HepG2 (cell line): Measurements from ENCODE around the gene P2RY6. TPM values are rescaled to one million over a fixed set of nuclear protein-coding genes. Genes with fewer than 3 reads are reported as not detected.

Experiments
- ATAC-seq: fragments of 200-7000 bp; cut with Tn5 transposase; 3 replicates; pipeline ENCODE4 v1.9.1; 2020; ENCODE audit warnings: mild to moderate bottlenecking, moderate library complexity
- BruUV-seq: library from RNA; stranded (reverse); fragments of 400-500 nt; replicated peaks from 2 replicates; lab custom pipeline; 2021; lab: Mats Ljungman, UMichigan
- CTCF ChIA-PET: fragments of 300-600 bp; formaldehyde crosslinking; extraction: SDS; loops from one replicate; lab custom pipeline; 2021; ENCODE audit warnings: low total read pairs, inconsistent platforms, low intra/inter-chr PET ratio; lab: Yijun Ruan, JAX
- POLR2A ChIA-PET: fragments of 350-600 bp; sonication (Branson Sonifier 250); formaldehyde crosslinking; loops from one replicate; lab custom pipeline; 2020; ENCODE audit warnings: antibody characterized with exemption, inconsistent platforms; lab: Yijun Ruan, JAX
- DNase-seq: peaks from one replicate; pipeline ENCODE4 v3.0.0-alpha.2; 2015; ENCODE audit warnings: low spot score
- FAIRE-seq: peaks from 3 replicates; lab custom pipeline; 2011; peaks lifted over from hg19 to GRCh38; lab: Jason Lieb, UNC
- H2AFZ ChIP-seq: one replicate; pipeline ENCODE4 v1.6.1; 2011; ENCODE audit warnings: low read length, inconsistent platforms
- H3K27ac ChIP-seq: fragments of 300-600 bp; 3 replicates; pipeline ENCODE4 v1.8.0; 2011; ENCODE audit warnings: mixed run types, mild to moderate bottlenecking, mixed read lengths, low read length, inconsistent platforms; ENCODE audit not compliant: insufficient read depth; ENCODE audit errors: extremely low read length
- H3K27me3 ChIP-seq, 2 experiments: fragments of 200-600 bp in 1 of 2; 2 replicates in 1 of 2; 3 replicates in 1 of 2; pipeline versions ENCODE4 v1.6.0 to v1.8.0; 2011; ENCODE audit warnings: low read length in 2 of 2, mild to moderate bottlenecking in 2 of 2, moderate library complexity in 2 of 2, inconsistent platforms in 1 of 2; ENCODE audit not compliant: insufficient read depth in 2 of 2, control insufficient read depth in 1 of 2
- H3K36me3 ChIP-seq, 2 experiments: fragments of 200-600 bp in 1 of 2; replicated peaks in 1 of 2; 2 replicates in 1 of 2; 3 replicates in 1 of 2; pipeline versions ENCODE4 v1.5.1 to v1.8.0; 2011; ENCODE audit warnings: low read length in 2 of 2, inconsistent platforms in 1 of 2; ENCODE audit not compliant: insufficient read depth in 2 of 2, control insufficient read depth in 1 of 2
- H3K4me1 ChIP-seq: 2 replicates; pipeline ENCODE4 v1.5.1; 2012; ENCODE audit warnings: low read length, inconsistent platforms; ENCODE audit not compliant: insufficient read depth
- H3K4me2 ChIP-seq: 2 replicates; pipeline ENCODE4 v1.6.0; 2011; ENCODE audit warnings: low read depth, low read length, inconsistent platforms
- H3K4me3 ChIP-seq, 3 experiments: fragments of 200-600 bp in 1 of 3; sonication (generic), shearing (Covaris generic) in 1 of 3; replicated peaks in 1 of 3; 2 replicates each; pipeline ENCODE4 v1.5.1; 2011 to 2016; ENCODE audit warnings: low read length in 3 of 3, inconsistent platforms in 2 of 3, low read depth in 2 of 3, mild to moderate bottlenecking in 2 of 3, control low read depth in 1 of 3, mixed read lengths in 1 of 3; ENCODE audit not compliant: insufficient read depth in 1 of 3
- H3K79me2 ChIP-seq: one replicate; pipeline ENCODE4 v1.6.1; 2011; ENCODE audit warnings: low read length, inconsistent platforms; ENCODE audit not compliant: insufficient read depth
- H3K9ac ChIP-seq: 2 replicates; pipeline ENCODE4 v1.6.0; 2011; ENCODE audit warnings: mild to moderate bottlenecking, low read depth, low read length, inconsistent platforms; ENCODE audit not compliant: insufficient read depth
- H3K9me3 ChIP-seq: 2 replicates; pipeline ENCODE4 v1.5.1; 2012; ENCODE audit warnings: mild to moderate bottlenecking, low read length
- H4K20me1 ChIP-seq: 2 replicates; pipeline ENCODE4 v1.6.0; 2011; ENCODE audit warnings: inconsistent platforms, mild to moderate bottlenecking, low read length, moderate library complexity; ENCODE audit not compliant: insufficient read depth
- CHD4 ChIP-seq: fragments of 200-600 bp; sonication (generic); IDR thresholded peaks from 2 replicates; pipeline ENCODE4 v1.7.0; 2017; ENCODE audit warnings: mild to moderate bottlenecking, low read length, borderline replicate concordance
- FLYWCH1 ChIP-seq: sonication (generic); formaldehyde crosslinking; IDR thresholded peaks from 2 replicates; pipeline ENCODE4 v1.8.1; 2023; ENCODE audit warnings: mild to moderate bottlenecking, missing genetic modification reagents
- SNAI1 ChIP-seq: sonication (generic); formaldehyde crosslinking; IDR thresholded peaks from 2 replicates; pipeline ENCODE4 v1.5.0; 2020; ENCODE audit warnings: mild to moderate bottlenecking, missing genetic modification reagents, borderline replicate concordance
- ZBTB8A ChIP-seq: sonication (generic); formaldehyde crosslinking; IDR thresholded peaks from 2 replicates; pipeline ENCODE4 v1.4.0; 2020; ENCODE audit warnings: mild to moderate bottlenecking, low read depth, missing genetic modification reagents, borderline replicate concordance
- ZMYM3 ChIP-seq: sonication (generic); formaldehyde crosslinking; IDR thresholded peaks from 2 replicates; pipeline ENCODE4 v1.5.1; 2020; ENCODE audit warnings: mild to moderate bottlenecking, missing genetic modification reagents
- ZNF629 ChIP-seq: sonication (generic); formaldehyde crosslinking; conservative IDR thresholded peaks from 2 replicates; pipeline ENCODE4 v1.5.0; 2020; ENCODE audit warnings: missing genetic modification reagents
- WGBS: methylation state at CpG from one replicate; pipeline ENCODE4 v1.1.6; 2017; ENCODE audit warnings: low lambda C conversion rate; 5-methylcytosine and 5-hydroxymethylcytosine counted together
- in situ Hi-C: cut with HindIII; loops from 2 replicates; pipeline ENCODE4 v1.10.0; 2017; ENCODE audit warnings: low pct_unique_long_range_greater_than_20kb; ENCODE audit not compliant: extremely low pct_ligation_motif_present
- intact Hi-C: fragments of 100-400 bp; cut with micrococcal nuclease; formaldehyde crosslinking; loops from one replicate; pipeline ENCODE4 v1.10.0; 2022; ENCODE audit not compliant: unreplicated experiment
- polyA plus RNA-seq, 8 experiments: library from polyadenylated mRNA; depleted of rRNA in 3 of 8; stranded (reverse) in 7 of 8; unstranded in 1 of 8; fragments of >200 nt; fragmentation: Illumina TruSeq in 4 of 8; extraction: Trizol in 4 of 8; gene quantifications; 2 replicates each; pipeline versions ENCODE4 v1.2.1 to v1.2.3, GENCODE V29; 2011 to 2016; ENCODE audit warnings: low read depth in 4 of 8, missing spikeins in 1 of 8, mixed read lengths in 1 of 8; ENCODE audit not compliant: insufficient read depth in 1 of 8
- total RNA-seq, 5 experiments: library from RNA; depleted of rRNA; stranded (reverse); fragments of >200 nt; fragmentation: Illumina TruSeq; extraction: Trizol; gene quantifications; 2 replicates each; pipeline ENCODE4 v1.2.3, GENCODE V29; 2016; ENCODE audit warnings: low read depth in 1 of 5
- TF ChIP-seq, protein P1 (sequence below): sonication (generic); formaldehyde crosslinking; IDR thresholded peaks from 2 replicates; pipeline ENCODE4 v1.4.0; 2020; ENCODE audit warnings: missing genetic modification reagents

The P2RY6 gene
- total and polyA plus RNA-seq, 2 of the 13 experiments (the other 11 are each of a cell fraction or from before 2014, with no cell fraction given) = 0.09 to 0.29 TPM

GRCh38 chr11:73320763-73321603, 48.8 kb downstream of the P2RY6 start:
- no peak overlapping the region for H3K9ac ChIP-seq
- peaks cover 13% of the 10 kb centered on the region for H4K20me1 ChIP-seq
- intact Hi-C loops (no loop called here), in situ Hi-C loops (no loop called here)
- 92% methylated on average over 9 of the region's 10 CpGs for WGBS
- ChIA-PET CTCF (no interaction called here), POLR2A (interaction anchor here (1.0 to 1.3 kb wide), 2 partner anchors 10 to 12 kb away, joined by 3 to 7 read pairs; no protein-coding TSS in a partner anchor)
- H3K79me2 ChIP-seq = peaks cover 41% of the 10 kb centered on the region
- peaks cover 83% of the 10 kb centered on the region for H3K4me1 ChIP-seq
- no peak overlapping the region for H3K4me3 ChIP-seq
- TF ChIP-seq ZMYM3 = 0 out of 2 replicates have a peak, but pooled peaks have one; percentile 15
- TF ChIP-seq ZNF629 = peak; percentile 91
- no peak for TF ChIP-seq SNAI1 (CRISPR knock-in tag)
- TF ChIP-seq FLYWCH1 (CRISPR knock-in tag) = 0 out of 2 replicates have a peak, but pooled peaks have one; percentile 56
- TF ChIP-seq ZBTB8A = no peak
- TF ChIP-seq CHD4 = peak; percentile 71; the same call in 1 of the 2 replicates
- TF ChIP-seq, protein P1, sequence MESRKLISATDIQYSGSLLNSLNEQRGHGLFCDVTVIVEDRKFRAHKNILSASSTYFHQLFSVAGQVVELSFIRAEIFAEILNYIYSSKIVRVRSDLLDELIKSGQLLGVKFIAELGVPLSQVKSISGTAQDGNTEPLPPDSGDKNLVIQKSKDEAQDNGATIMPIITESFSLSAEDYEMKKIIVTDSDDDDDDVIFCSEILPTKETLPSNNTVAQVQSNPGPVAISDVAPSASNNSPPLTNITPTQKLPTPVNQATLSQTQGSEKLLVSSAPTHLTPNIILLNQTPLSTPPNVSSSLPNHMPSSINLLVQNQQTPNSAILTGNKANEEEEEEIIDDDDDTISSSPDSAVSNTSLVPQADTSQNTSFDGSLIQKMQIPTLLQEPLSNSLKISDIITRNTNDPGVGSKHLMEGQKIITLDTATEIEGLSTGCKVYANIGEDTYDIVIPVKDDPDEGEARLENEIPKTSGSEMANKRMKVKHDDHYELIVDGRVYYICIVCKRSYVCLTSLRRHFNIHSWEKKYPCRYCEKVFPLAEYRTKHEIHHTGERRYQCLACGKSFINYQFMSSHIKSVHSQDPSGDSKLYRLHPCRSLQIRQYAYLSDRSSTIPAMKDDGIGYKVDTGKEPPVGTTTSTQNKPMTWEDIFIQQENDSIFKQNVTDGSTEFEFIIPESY (CRISPR knock-in tag) = 0 out of 2 replicates have a peak, but pooled peaks have one; percentile 11
- peak overlapping the region; percentile 30; the same call in 1 of the 2 replicates for H3K4me2 ChIP-seq
- H2AFZ ChIP-seq = no peak overlapping the region
- H3K9me3 ChIP-seq = no peaks in the 10 kb centered on the region
- H3K36me3 ChIP-seq = peaks cover 3 to 21% of the 10 kb centered on the region in 2 experiments; a peak in 4 of 5 replicates
- H3K27me3 ChIP-seq = no peaks in the 10 kb centered on the region
- no peak overlapping the region for H3K27ac ChIP-seq
- FAIRE-seq (no peak), ATAC-seq (no peak), DNase-seq (no peak)
- BruUV-seq = no TSS peak
